Mucosa of descending colon (tissue), 3 donors: ENCODE measurements around the gene NDUFV2. TPM values are rescaled to one million over a fixed set of nuclear protein-coding genes. Genes with fewer than 3 reads are reported as not detected.

Experiments used
- ATAC-seq: fragments of 200-7000 bp; cut with Tn5 transposase; one replicate; pipeline ENCODE4 v1.9.1; 2020; ENCODE audit warnings: mild to moderate bottlenecking, moderate library complexity
- DNase-seq, 3 donors: peaks; one replicate each; pipeline ENCODE4 v3.0.0-alpha.2; 2020
- H3K36me3 ChIP-seq: fragments of 200-600 bp; one replicate; pipeline ENCODE4 v1.8.0; 2021; ENCODE audit warnings: low read depth, mild to moderate bottlenecking
- H3K4me1 ChIP-seq: fragments of 200-600 bp; one replicate; pipeline ENCODE4 v1.8.0; 2021; ENCODE audit warnings: low read depth, mild to moderate bottlenecking
- H3K4me3 ChIP-seq: fragments of 200-600 bp; one replicate; pipeline ENCODE4 v1.8.0; 2021; ENCODE audit warnings: mild to moderate bottlenecking
- H3K9me3 ChIP-seq: fragments of 200-600 bp; one replicate; pipeline ENCODE4 v1.8.0; 2021; ENCODE audit warnings: mild to moderate bottlenecking
- CTCF ChIP-seq: fragments of 200-600 bp; IDR thresholded peaks from one replicate; pipeline ENCODE4 v1.8.0; 2022; ENCODE audit warnings: antibody characterized with exemption, mild to moderate bottlenecking
- intact Hi-C, 2 donors: fragments of 100-400 bp; cut with DNase I in 1 of 2; cut with micrococcal nuclease in 1 of 2; formaldehyde crosslinking; loops; one replicate each; pipeline versions ENCODE4 v1.11.0 to v1.11.1; 2022; cut with DNase I, micrococcal nuclease
- total RNA-seq, 3 donors: library from RNA; stranded (reverse); fragmentation: NEBNext Ultra II Directional in 2 of 3; extraction: Animal tissue kit (Norgen Biotek cat#: 25700) in 2 of 3; gene quantifications; one replicate each; pipeline versions ENCODE4 v1.2.1 to v1.2.4, GENCODE V29; 2021 to 2023
- donor health status: DM: no; HTN: no; CAD: no; lungs with moderate emphysema.
- donor health status: DM: no; HTN: no; CAD: no.
- donor health status: DM: no; HTN: yes; CAD: no.

The NDUFV2 gene
- total RNA-seq, 3 donors from 2014 or later = 146 to 199 (median 163) TPM

- H3K4me1 ChIP-seq = no peaks in the 10 kb centered on the region
- H3K4me3 ChIP-seq = no peak overlapping the region
- DNase-seq (no peak), ATAC-seq (no peak)
- H3K36me3 ChIP-seq = no peaks in the 10 kb centered on the region
- intact Hi-C loops = no loop called here
- no peak for TF ChIP-seq CTCF
- no peaks in the 10 kb centered on the region for H3K9me3 ChIP-seq
Measured at GRCh38 chr18:9181275-9181674, 78.8 kb downstream of the NDUFV2 start.

GRCh38 chr18:9182852-9183399 lies 80.4 kb downstream of the NDUFV2 start:
- Histone ChIP-seq H3K9me3 (no peaks in the 10 kb centered on the region), H3K36me3 (no peaks in the 10 kb centered on the region), H3K4me1 (peaks cover 2% of the 10 kb centered on the region), H3K4me3 (no peak overlapping the region)
- intact Hi-C loops = no loop called here
- DNase-seq (no peak), ATAC-seq (no peak)
- TF ChIP-seq CTCF = no peak

Other genes starting within 250 kb of the NDUFV2 start
- gene ANKRD12, start 34.1 kb downstream of the NDUFV2 start, total RNA-seq = 100 to 1,000 TPM in 1 of 3 donors, 10 to 100 TPM in 2; 46.8 to 108 (median 63.6) TPM
- gene TWSG1, start 232.1 kb downstream of the NDUFV2 start, total RNA-seq = 10 to 100 TPM; 10.5 to 45.3 (median 17.8) TPM